ENCODE data around the gene CCDC68.

CCDC68 gene

GRCh38 chr18:54923339-54923956, 35.8 kb downstream of the CCDC68 start:
- FAIRE-seq (no peak), DNase-seq (ENCODE audit: low spot score) (no peak)

GRCh38 chr18:54919412-54919811, 39.8 kb downstream of the CCDC68 start:
- FAIRE-seq, result no peak
- DNase-seq (ENCODE audit: low spot score), result no peak

GRCh38 chr18:54918060-54918459, 41.2 kb downstream of the CCDC68 start:
- DNase-seq (ENCODE audit: low spot score) (no peak), FAIRE-seq (no peak)

- DNase-seq (ENCODE audit: low spot score) (no peak), FAIRE-seq (no peak)
These were observed 42.8 kb downstream of the CCDC68 start for GRCh38 chr18:54916507-54916906.

- FAIRE-seq, result no peak
- no peak for DNase-seq (ENCODE audit: low spot score)
These were observed 44.4 kb downstream of the CCDC68 start for GRCh38 chr18:54914816-54915215.

GRCh38 chr18:54911551-54911950, 47.7 kb downstream of the CCDC68 start:
- DNase-seq (ENCODE audit: low spot score) (no peak), FAIRE-seq (no peak)

GRCh38 chr18:54910161-54910919, 48.9 kb downstream of the CCDC68 start:
- no peak for FAIRE-seq
- DNase-seq (ENCODE audit: low spot score), result no peak

- DNase-seq (ENCODE audit: low spot score) (no peak), FAIRE-seq (no peak)
These were observed 49.7 kb downstream of the CCDC68 start for GRCh38 chr18:54909538-54909937.

- FAIRE-seq, result no peak
- no peak for DNase-seq (ENCODE audit: low spot score)
These were observed 52.7 kb downstream of the CCDC68 start for GRCh38 chr18:54906331-54907185.

GRCh38 chr18:54905629-54906028, 53.6 kb downstream of the CCDC68 start:
- DNase-seq (ENCODE audit: low spot score) (no peak), FAIRE-seq (no peak)

- FAIRE-seq, result no peak
These were observed 54.7 kb downstream of the CCDC68 start for GRCh38 chr18:54904581-54904980.

GRCh38 chr18:54900290-54900689, 59.0 kb downstream of the CCDC68 start:
- DNase-seq (ENCODE audit: low spot score) (no peak), FAIRE-seq (no peak)

More at GRCh38 chr18:54904581-54904980, 54.7 kb downstream of the CCDC68 start:
- no peak for DNase-seq (ENCODE audit: low spot score)

- DNase-seq (ENCODE audit: low spot score), result no peak
- FAIRE-seq, result no peak
These were observed 59.8 kb downstream of the CCDC68 start for GRCh38 chr18:54899500-54899899.

GRCh38 chr18:54888933-54889332, 70.3 kb downstream of the CCDC68 start:
- DNase-seq (ENCODE audit: low spot score) (no peak), FAIRE-seq (no peak)

GRCh38 chr18:54888378-54888777, 70.9 kb downstream of the CCDC68 start:
- no peak for DNase-seq (ENCODE audit: low spot score)
- FAIRE-seq, result no peak

GRCh38 chr18:54883816-54884604, 75.3 kb downstream of the CCDC68 start:
- FAIRE-seq, result no peak

GRCh38 chr18:54882318-54882717, 76.9 kb downstream of the CCDC68 start:
- no peak for DNase-seq (ENCODE audit: low spot score)
- no peak for FAIRE-seq

More at GRCh38 chr18:54883816-54884604, 75.3 kb downstream of the CCDC68 start:
- DNase-seq (ENCODE audit: low spot score), result no peak

GRCh38 chr18:54881229-54881768, 78.0 kb downstream of the CCDC68 start:
- DNase-seq (ENCODE audit: low spot score), result no peak
- FAIRE-seq, result no peak

- no peak for FAIRE-seq
- DNase-seq (ENCODE audit: low spot score), result no peak
These were observed 78.7 kb downstream of the CCDC68 start for GRCh38 chr18:54880395-54881105.

- FAIRE-seq (no peak), DNase-seq (ENCODE audit: low spot score) (no peak)
These were observed 79.6 kb downstream of the CCDC68 start for GRCh38 chr18:54879691-54880090.

All from urothelium cell line (cell line).